K562 (cell line): ENCODE results near the gene ABCB10. TPM values are rescaled to one million over a fixed set of nuclear protein-coding genes. Genes with fewer than 3 reads are reported as not detected.

Source experiments
- CTCF ChIP-seq, 3 experiments: IDR thresholded peaks in 2 of 3; conservative IDR thresholded peaks in 1 of 3; 2 replicates each; pipeline ENCODE4 v1.5.1; 2011 to 2012; ENCODE audit warnings: low read length in 3 of 3, mild to moderate bottlenecking in 3 of 3, control low read depth in 2 of 3, improper control_type of control experiment in 1 of 3, inconsistent platforms in 1 of 3, low read depth in 1 of 3, mixed read lengths in 1 of 3, moderate library complexity in 1 of 3; ENCODE audit not compliant: insufficient read depth in 2 of 3
- CTCFL ChIP-seq: IDR thresholded peaks from 2 replicates; pipeline ENCODE4 v1.6.1; 2011; ENCODE audit warnings: borderline replicate concordance, low read depth, mild to moderate bottlenecking, moderate library complexity, low read length; ENCODE audit not compliant: insufficient read depth, poor library complexity, severe bottlenecking
- DMBX1 ChIP-seq: fragments of 250-450 bp; sonication (Bioruptor Pico); IDR thresholded peaks from 2 replicates; pipeline ENCODE4 v1.8.0; 2022; ENCODE audit warnings: inconsistent platforms, mild to moderate bottlenecking, moderate library complexity, borderline replicate concordance
- DNMT1 ChIP-seq: fragments of 450-650 bp; IDR thresholded peaks from 2 replicates; pipeline ENCODE4 v1.6.1; 2016; ENCODE audit warnings: antibody characterized with exemption, mild to moderate bottlenecking
- E2F5 ChIP-seq: sonication (generic); formaldehyde crosslinking; IDR thresholded peaks from 2 replicates; pipeline ENCODE4 v1.8.0; 2022; ENCODE audit warnings: mild to moderate bottlenecking, missing genetic modification reagents
- HMG20A ChIP-seq: fragments of 450-650 bp; formaldehyde crosslinking; conservative IDR thresholded peaks from 2 replicates; pipeline ENCODE4 v1.4.0; 2020; ENCODE audit warnings: mild to moderate bottlenecking, mixed read lengths
- MAFK ChIP-seq: IDR thresholded peaks from 2 replicates; pipeline ENCODE4 v1.6.1; 2011; ENCODE audit warnings: low read length, improper control_type of control experiment
- NFATC3 ChIP-seq: fragments of 450-650 bp; IDR thresholded peaks from 2 replicates; pipeline ENCODE4 v1.6.1; 2017; ENCODE audit warnings: mild to moderate bottlenecking
- NFE2 ChIP-seq: IDR thresholded peaks from 2 replicates; pipeline ENCODE4 v1.6.1; 2014; ENCODE audit warnings: antibody characterized with exemption, low read depth
- NFIC ChIP-seq: fragments of 450-650 bp; IDR thresholded peaks from 2 replicates; pipeline ENCODE4 v1.6.1; 2017; ENCODE audit warnings: mild to moderate bottlenecking, inconsistent platforms
- NFXL1 ChIP-seq: fragments of 450-650 bp; formaldehyde crosslinking; IDR thresholded peaks from 2 replicates; pipeline ENCODE4 v1.4.0; 2021; ENCODE audit warnings: mild to moderate bottlenecking
- RFX7 ChIP-seq: fragments of 250-450 bp; sonication (Bioruptor Pico); IDR thresholded peaks from 2 replicates; pipeline ENCODE4 v1.5.1; 2021; ENCODE audit warnings: mild to moderate bottlenecking
- SMC3 ChIP-seq: conservative IDR thresholded peaks from 2 replicates; pipeline ENCODE4 v1.6.1; 2011; ENCODE audit warnings: low read depth, low read length, improper control_type of control experiment; ENCODE audit not compliant: insufficient read depth
- SREBF2 ChIP-seq: sonication (generic); formaldehyde crosslinking; IDR thresholded peaks from 2 replicates; pipeline ENCODE4 v1.4.0; 2020; ENCODE audit warnings: mild to moderate bottlenecking, missing genetic modification reagents
- TBP ChIP-seq: optimal IDR thresholded peaks from 2 replicates; pipeline ENCODE3; 2011; ENCODE audit warnings: low read depth, low read length, improper control_type of control experiment
- TCF15 ChIP-seq: fragments of 250-450 bp; sonication (Bioruptor Pico); IDR thresholded peaks from 2 replicates; pipeline ENCODE4 v1.8.0; 2022; ENCODE audit warnings: moderate library complexity, mild to moderate bottlenecking, inconsistent platforms
- TCF7 ChIP-seq: sonication (generic); IDR thresholded peaks from 2 replicates; pipeline ENCODE4 v1.6.1; 2016; ENCODE audit warnings: antibody characterized with exemption, borderline replicate concordance
- THRAP3 ChIP-seq: fragments of 450-650 bp; IDR thresholded peaks from 2 replicates; pipeline ENCODE4 v1.6.1; 2016; ENCODE audit warnings: mild to moderate bottlenecking, inconsistent platforms, borderline replicate concordance
- XRCC5 ChIP-seq: fragments of 200-400 bp; formaldehyde crosslinking; IDR thresholded peaks from 2 replicates; pipeline ENCODE4 v1.6.1; 2017; ENCODE audit warnings: low read depth, mild to moderate bottlenecking, low read length
- ZKSCAN1 ChIP-seq: fragments of 150-350 bp; IDR thresholded peaks from 2 replicates; pipeline ENCODE4 v1.6.1; 2016; ENCODE audit warnings: low read depth, low read length
- ZNF12 ChIP-seq: sonication (generic); formaldehyde crosslinking; IDR thresholded peaks from 2 replicates; pipeline ENCODE4 v1.4.0; 2020; ENCODE audit warnings: mild to moderate bottlenecking, missing genetic modification reagents
- ZNF561 ChIP-seq: fragments of 450-650 bp; formaldehyde crosslinking; conservative IDR thresholded peaks from 2 replicates; pipeline ENCODE4 v1.4.0; 2020; ENCODE audit warnings: mild to moderate bottlenecking, moderate library complexity
- ZNF695 ChIP-seq: fragments of 450-650 bp; formaldehyde crosslinking; IDR thresholded peaks from 2 replicates; pipeline ENCODE4 v1.4.0; 2020; ENCODE audit warnings: mild to moderate bottlenecking, moderate library complexity
- ZNF766 ChIP-seq: fragments of 200-800 bp; sonication (Bioruptor generic); conservative IDR thresholded peaks from 2 replicates; pipeline ENCODE4 v1.6.1; 2016; ENCODE audit warnings: missing genetic modification characterization, missing compliant biosample characterization
- ZNF785 ChIP-seq: fragments of 250-450 bp; sonication (Bioruptor Pico); IDR thresholded peaks from 2 replicates; pipeline ENCODE4 v1.4.0; 2020; ENCODE audit warnings: mild to moderate bottlenecking
- polyA plus RNA-seq, 8 experiments: library from polyadenylated mRNA; depleted of rRNA in 4 of 8; stranded (reverse) in 5 of 8; unstranded in 3 of 8; fragments of >200 nt; fragmentation: Nextera tagmentation in 2 of 8; fragmentation: Illumina TruSeq in 1 of 8; extraction: Ambion mirVana in 2 of 8; extraction: Trizol in 1 of 8; gene quantifications; 2 replicates each; pipeline versions ENCODE4 v1.2.1 to v1.2.3, GENCODE V29; 2011 to 2014; ENCODE audit warnings: inconsistent platforms in 1 of 8, missing spikeins in 1 of 8
- total RNA-seq, 7 experiments: library from RNA; depleted of rRNA in 6 of 7; stranded (reverse); fragments of >200 nt in 6 of 7; fragmentation: Illumina TruSeq in 2 of 7; extraction: Trizol in 2 of 7; gene quantifications; 2 replicates each; pipeline versions ENCODE4 v1.2.1 to v1.2.3, GENCODE V29; 2011 to 2021; ENCODE audit warnings: low replicate concordance in 1 of 7

Gene ABCB10
- total and polyA plus RNA-seq, 9 of the 15 experiments (the other 6 are each of a cell fraction or from before 2014, with no cell fraction given), result 12.4 to 54.8 (median 36.4) TPM

GRCh38 chr1:229558460-229559335 lies at the start of gene ABCB10 (continued):
- TF ChIP-seq ZNF785 (no peak), ZNF695 (no peak), ZNF766 (no peak), E2F5 (0 out of 2 replicates have a peak, but pooled peaks have one; percentile 58), XRCC5 (peak; percentile 98), SREBF2 (CRISPR knock-in tag) (no peak), DMBX1 (CRISPR knock-in tag) (no peak), RFX7 (CRISPR knock-in tag) (no peak), ZNF561 (CRISPR knock-in tag) (no peak), NFE2 (no peak), DNMT1 (no peak), CTCF (IDR thresholded peaks at IDR 0.05 in 2 of 3, conservative IDR thresholded peaks at IDR 0.05 in 1 of 3; ENCODE audit: insufficient read depth in 2 of 3, low read depth in 1 of 3, low read length in 3 of 3) (peak; percentile 97 to 98 (median 98)), TBP (peak; percentile 57), TCF15 (CRISPR knock-in tag) (no peak), ZKSCAN1 (peak; percentile 46), ZNF12 (CRISPR knock-in tag) (no peak; the same call in 1 of the 2 replicates), HMG20A (CRISPR knock-in tag) (no peak), TCF7 (no peak), CTCFL (peak; percentile 81), NFIC (peak; percentile 42), THRAP3 (no peak), MAFK (no peak), SMC3 (no peak; the same call in none of the 2 replicates), NFXL1 (CRISPR knock-in tag) (no peak), NFATC3 (no peak)
